Mesothelial cell of epicardium (in vitro differentiated cells): Measurements from ENCODE around the gene STXBP6. TPM values are rescaled to one million over a fixed set of nuclear protein-coding genes. Genes with fewer than 3 reads are reported as not detected.

Experiments used
- DNase-seq, 2 experiments: peaks; one replicate each; pipeline ENCODE4 v3.0.0; 2021; ENCODE audit warnings: low spot score in 2 of 2; ENCODE audit not compliant: unreplicated experiment in 2 of 2
- H3K27ac Mint-ChIP-seq: 2 replicates; pipeline ENCODE4 v1.8.0; 2021; ENCODE audit warnings: mixed read lengths
- H3K27me3 Mint-ChIP-seq: 2 replicates; pipeline ENCODE4 v1.8.0; 2021; ENCODE audit warnings: low read depth, mixed read lengths
- H3K36me3 Mint-ChIP-seq: 2 replicates; pipeline ENCODE4 v1.8.0; 2021; ENCODE audit warnings: mixed read lengths
- H3K4me1 Mint-ChIP-seq: 2 replicates; pipeline ENCODE4 v1.8.0; 2021; ENCODE audit warnings: mixed read lengths
- H3K4me3 Mint-ChIP-seq: 2 replicates; pipeline ENCODE4 v1.8.0; 2021; ENCODE audit warnings: mild to moderate bottlenecking, moderate library complexity, mixed read lengths
- H3K9me3 Mint-ChIP-seq: 2 replicates; pipeline ENCODE4 v1.8.0; 2021; ENCODE audit warnings: mixed read lengths
- CTCF ChIP-seq: fragments of 200-600 bp; sonication (generic); IDR thresholded peaks from one replicate; pipeline ENCODE4 v1.5.0; 2021; ENCODE audit warnings: antibody characterized with exemption; ENCODE audit not compliant: unreplicated experiment
- total RNA-seq: library from RNA; stranded (reverse); gene quantifications from 3 replicates; pipeline ENCODE4 v1.2.1, GENCODE V29; 2021

The STXBP6 gene
- total RNA-seq, 1 donor from 2014 or later, result 16.6 TPM

- peaks cover 15% of the 10 kb centered on the region for H3K4me1 Mint-ChIP-seq
- peaks cover 6% of the 10 kb centered on the region for H3K27me3 Mint-ChIP-seq
- no peak overlapping the region for H3K27ac Mint-ChIP-seq
- no peak for DNase-seq
- no peaks in the 10 kb centered on the region for H3K36me3 Mint-ChIP-seq
- TF ChIP-seq CTCF, result no peak
- H3K4me3 Mint-ChIP-seq, result no peak overlapping the region
- no peaks in the 10 kb centered on the region for H3K9me3 Mint-ChIP-seq
Measured at GRCh38 chr14:24785698-24786097, 264.2 kb downstream of the STXBP6 start.

GRCh38 chr14:24784981-24785380, 265.0 kb downstream of the STXBP6 start:
- no peaks in the 10 kb centered on the region for H3K36me3 Mint-ChIP-seq
- H3K27ac Mint-ChIP-seq, result no peak overlapping the region
- no peak overlapping the region for H3K4me3 Mint-ChIP-seq
- no peak for DNase-seq
- no peaks in the 10 kb centered on the region for H3K9me3 Mint-ChIP-seq
- peaks cover 6% of the 10 kb centered on the region for H3K27me3 Mint-ChIP-seq
- no peak for TF ChIP-seq CTCF
- H3K4me1 Mint-ChIP-seq, result peaks cover 13% of the 10 kb centered on the region

DNA sequence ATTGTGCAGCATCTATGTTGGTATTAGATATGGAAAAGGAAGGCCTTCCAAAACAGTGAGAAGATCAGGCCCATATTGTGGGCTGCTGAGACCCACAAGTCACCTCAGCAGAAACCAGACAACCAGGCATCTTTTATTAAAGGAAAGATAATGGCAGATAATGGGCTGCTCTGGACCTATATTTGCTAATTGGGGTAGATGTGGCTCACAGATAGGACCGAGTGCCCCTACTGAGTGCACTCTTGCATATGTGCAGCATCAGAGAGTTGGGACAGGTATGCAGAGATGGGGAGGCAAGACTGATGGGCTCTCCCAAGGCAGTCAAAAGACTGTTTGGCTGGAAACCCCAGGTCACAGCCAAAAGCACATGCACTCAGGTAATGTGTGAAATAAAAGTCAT, 266.2 kb downstream of the STXBP6 start:
- peaks cover 3% of the 10 kb centered on the region for H3K4me1 Mint-ChIP-seq
- no peak for DNase-seq
- H3K9me3 Mint-ChIP-seq, result no peaks in the 10 kb centered on the region
- H3K36me3 Mint-ChIP-seq, result no peaks in the 10 kb centered on the region
- H3K4me3 Mint-ChIP-seq, result no peak overlapping the region
- TF ChIP-seq CTCF, result no peak
- H3K27ac Mint-ChIP-seq, result no peak overlapping the region
- peaks cover 6% of the 10 kb centered on the region for H3K27me3 Mint-ChIP-seq

- peaks cover 2% of the 10 kb centered on the region for H3K27me3 Mint-ChIP-seq
- no peaks in the 10 kb centered on the region for H3K36me3 Mint-ChIP-seq
- no peak for DNase-seq
- H3K9me3 Mint-ChIP-seq, result peaks cover 4% of the 10 kb centered on the region
- no peak overlapping the region for H3K4me3 Mint-ChIP-seq
- peaks cover 3% of the 10 kb centered on the region for H3K4me1 Mint-ChIP-seq
- no peak for TF ChIP-seq CTCF
- H3K27ac Mint-ChIP-seq, result no peak overlapping the region
Measured at GRCh38 chr14:24780281-24780680, 269.7 kb downstream of the STXBP6 start.

- Mint-ChIP-seq H3K9me3 (peaks cover 8% of the 10 kb centered on the region), H3K27me3 (no peaks in the 10 kb centered on the region), H3K4me3 (no peak overlapping the region), H3K4me1 (peaks cover 12% of the 10 kb centered on the region), H3K36me3 (no peaks in the 10 kb centered on the region), H3K27ac (no peak overlapping the region)
- no peak for TF ChIP-seq CTCF
- DNase-seq, result no peak
Measured at GRCh38 chr14:24777678-24778077, 272.3 kb downstream of the STXBP6 start.

DNA sequence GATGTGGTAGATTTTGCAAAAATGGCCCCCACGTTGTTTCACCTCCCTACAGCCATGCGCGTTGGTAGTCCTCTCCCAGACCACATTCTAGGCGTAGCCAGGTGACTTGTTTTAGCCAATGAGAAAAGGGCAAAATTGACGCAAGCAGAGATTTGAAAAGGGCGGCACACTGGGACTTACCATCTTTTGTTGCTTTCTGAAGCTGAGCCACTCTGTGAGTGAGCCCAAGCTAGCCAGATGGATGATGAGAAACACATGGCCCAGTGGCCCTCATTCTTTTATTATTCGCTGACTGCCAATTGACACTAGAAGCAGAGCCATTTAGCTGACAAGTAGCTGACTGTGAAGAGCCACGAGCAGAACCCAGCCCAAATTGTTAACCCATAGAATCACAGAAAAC, 274.0 kb downstream of the STXBP6 start:
- Mint-ChIP-seq H3K4me3 (no peak overlapping the region), H3K27me3 (no peaks in the 10 kb centered on the region), H3K9me3 (peaks cover 18% of the 10 kb centered on the region), H3K4me1 (peaks cover 12% of the 10 kb centered on the region), H3K36me3 (no peaks in the 10 kb centered on the region), H3K27ac (no peak overlapping the region)
- no peak for DNase-seq
- TF ChIP-seq CTCF, result no peak
